Activated CD4-positive, CD25-positive, alpha-beta regulatory T cell treated with anti-CD3 and anti-CD28 coated beads, Interleukin-2, amount 50 U/mL, for 16 hours (primary cell): ENCODE results near the gene RDX.
"Not testable (repeated sequence)": the region's sequence is repeated elsewhere in the genome, so short reads cannot be mapped to it uniquely, and the experiment has no call there.

Experiments used
- DNase-seq: peaks from one replicate; pipeline ENCODE4 v3.0.0-alpha.2; 2020; ENCODE audit warnings: low read depth, low spot score

Gene RDX

DNA sequence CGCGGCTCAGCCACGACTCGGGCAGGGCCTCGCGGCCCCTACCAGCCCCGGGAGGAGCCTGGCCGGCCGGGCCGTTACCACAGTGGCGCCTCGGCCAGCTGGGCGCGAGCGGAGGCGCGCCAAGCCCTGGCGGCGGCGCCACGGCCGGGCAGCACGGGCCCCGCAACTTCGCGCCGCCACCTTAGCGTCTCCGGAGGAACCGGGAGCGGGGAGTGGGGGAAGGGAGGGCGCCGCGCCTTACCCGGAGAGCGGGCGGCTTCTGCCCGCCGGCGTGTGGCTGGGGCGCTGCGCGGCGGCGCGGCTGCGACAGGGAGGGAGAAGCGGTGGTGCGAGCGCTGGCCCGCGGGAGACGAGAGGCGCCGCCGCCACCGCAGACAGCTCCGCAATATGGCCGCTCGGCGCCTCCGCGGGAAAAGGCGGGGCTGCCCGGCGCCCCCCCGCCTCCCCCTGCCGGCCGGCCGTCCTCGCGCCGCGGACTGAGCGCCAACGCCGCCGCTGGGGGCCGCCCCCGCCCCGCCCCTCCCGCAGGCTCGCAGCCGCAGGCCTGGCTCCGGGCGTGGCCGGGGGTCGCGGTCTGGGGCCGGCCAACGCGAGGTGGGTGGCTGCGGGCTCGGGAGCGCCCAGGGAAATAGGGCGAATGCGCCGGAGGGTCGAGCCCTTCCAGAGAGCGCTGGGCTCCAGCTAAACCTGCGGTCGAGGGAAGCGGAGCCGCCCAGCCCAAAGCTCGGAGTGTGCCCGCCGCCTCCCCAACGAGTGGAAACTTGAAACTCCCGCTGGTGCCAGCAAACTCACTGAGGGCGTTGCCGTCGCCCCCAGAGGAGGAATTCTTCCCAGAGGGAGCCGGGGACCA lies at the start of gene RDX:
RDX (minus strand) TSS at position 389 of the 850 bp plus-strand sequence. CDS start 16,922 bp downstream, outside the sequence.
- no peak for DNase-seq

GRCh38 chr11:110345743-110346142 lies 49.3 kb upstream of the RDX start:
- no peak for DNase-seq

DNA sequence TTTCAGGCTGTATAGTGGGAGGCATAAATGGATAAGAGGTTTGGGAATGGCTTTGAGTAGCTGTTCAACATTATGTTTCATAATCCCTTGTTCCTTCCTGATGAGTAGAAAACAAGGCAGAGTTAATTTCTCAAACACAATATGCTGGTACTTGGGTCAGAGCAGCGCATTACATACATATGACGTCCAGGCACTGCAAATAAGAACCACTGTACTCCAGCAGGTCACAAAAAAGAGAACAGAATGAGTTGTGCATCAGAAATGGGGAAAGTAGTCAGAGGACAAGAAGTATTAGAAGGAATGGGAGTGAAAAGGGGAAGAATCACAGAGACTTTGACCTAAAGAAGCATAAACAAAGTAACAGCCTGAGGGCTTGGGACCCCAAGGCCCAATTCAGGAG lies 44.0 kb upstream of the RDX start:
- no peak for DNase-seq

DNA sequence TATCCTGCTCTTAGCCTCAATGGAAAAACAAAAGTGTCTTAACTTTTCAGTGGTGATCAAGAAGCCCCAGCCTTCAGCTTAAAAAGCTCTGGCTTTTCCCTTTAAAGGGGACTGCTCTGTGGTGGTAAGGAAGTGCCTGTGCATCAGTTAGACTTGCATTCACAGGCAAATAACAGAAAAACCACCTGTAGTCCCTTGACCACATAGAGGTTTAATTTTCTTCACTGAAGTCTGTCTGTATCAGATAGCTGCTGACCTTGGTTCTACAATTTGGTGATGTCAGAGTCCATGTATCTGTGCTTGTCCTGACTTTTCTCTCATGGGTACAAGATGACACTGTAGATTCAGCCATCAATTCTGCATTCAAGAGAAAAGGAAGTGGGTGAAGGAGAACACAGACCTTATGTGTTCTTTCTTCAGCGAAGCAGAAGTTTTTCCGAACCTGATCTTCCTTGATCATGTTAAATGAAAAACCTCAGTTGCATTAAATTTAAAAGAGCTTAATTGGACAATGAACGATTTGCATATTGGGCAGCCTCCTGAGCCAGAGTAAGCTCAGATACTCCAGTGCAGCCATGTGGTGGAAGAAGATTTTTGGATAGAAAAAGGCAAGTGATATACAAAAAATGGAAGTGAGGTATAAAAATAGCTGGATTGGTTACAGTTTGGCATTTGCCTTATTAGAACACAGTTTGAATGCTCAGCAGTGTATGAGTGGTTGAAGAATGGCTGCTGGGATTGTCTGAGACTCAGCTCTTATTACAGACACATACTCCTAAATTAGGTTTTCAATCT lies 43.2 kb upstream of the RDX start:
- DNase-seq, result no peak

DNA sequence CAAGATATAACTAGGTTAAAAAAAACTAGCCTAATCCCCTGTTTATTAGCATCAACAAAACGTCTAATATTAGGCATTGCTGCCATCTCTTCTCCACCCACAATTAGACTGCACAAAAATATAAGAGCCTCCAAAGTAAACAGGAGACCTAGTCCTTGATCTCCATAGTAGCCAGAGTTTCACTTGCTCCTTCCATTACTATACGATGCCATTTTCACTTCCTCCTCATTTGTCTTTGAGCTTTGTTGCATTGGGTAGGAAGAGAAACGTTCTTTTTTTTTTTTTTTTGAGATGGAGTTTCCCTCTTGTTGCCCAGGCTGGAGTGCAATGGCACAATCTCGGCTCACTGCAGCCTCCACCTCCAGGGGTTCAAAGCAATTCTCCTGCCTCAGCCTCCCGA lies 42.3 kb upstream of the RDX start:
- no peak for DNase-seq

DNA sequence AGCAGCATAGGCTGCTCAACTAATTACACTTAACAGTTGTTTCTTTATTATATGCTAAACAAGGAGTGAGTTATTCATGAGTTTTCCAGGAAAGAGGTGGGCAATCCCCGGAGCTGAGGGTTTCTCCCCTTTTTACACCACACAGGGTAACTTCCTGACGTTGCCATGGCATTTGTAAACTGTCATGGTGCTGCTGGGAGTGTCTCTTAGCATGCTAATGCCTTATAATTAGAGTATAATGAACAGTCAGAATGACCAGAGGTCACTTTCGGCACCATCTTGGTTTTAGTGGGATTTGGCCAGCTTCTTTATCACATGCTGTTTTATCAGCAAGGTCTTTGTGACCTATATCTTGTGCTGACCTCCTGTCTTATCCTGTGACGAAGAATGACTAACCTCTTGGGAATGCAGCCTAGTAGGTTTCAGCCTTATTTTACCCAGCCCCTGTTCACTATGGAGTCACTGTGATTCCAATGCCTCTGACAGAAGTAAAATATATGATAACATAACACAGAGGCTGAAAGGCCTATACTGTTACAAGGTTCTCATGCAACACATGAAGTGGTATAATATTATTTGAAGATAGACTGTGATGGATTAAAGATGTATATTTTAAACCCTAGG lies 41.3 kb upstream of the RDX start:
- DNase-seq, result no peak

GRCh38 chr11:110336054-110336453 lies 39.6 kb upstream of the RDX start:
- DNase-seq, result no peak

DNA sequence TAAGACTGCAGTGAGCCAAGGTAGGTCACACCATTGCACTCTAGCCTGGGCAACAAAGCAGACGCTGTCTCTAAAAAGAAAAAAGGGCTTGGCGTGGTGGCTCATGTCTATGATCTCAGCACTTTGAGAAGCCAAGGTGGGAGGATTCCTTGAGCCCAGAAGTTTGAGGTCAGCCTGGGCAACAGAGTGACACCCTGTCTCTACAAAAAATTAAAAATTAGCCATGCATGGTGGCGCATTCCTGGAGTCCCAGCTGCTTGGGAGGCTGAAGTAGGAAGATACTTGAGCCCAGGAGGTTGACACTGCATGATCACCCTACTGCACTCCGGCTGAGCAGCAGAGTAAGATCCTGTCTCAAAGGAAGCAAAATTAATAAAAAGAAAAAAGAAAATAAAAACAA lies 38.9 kb upstream of the RDX start:
- no peak for DNase-seq

- no peak for DNase-seq
These were observed 35.2 kb upstream of the RDX start for GRCh38 chr11:110331626-110332025.

DNA sequence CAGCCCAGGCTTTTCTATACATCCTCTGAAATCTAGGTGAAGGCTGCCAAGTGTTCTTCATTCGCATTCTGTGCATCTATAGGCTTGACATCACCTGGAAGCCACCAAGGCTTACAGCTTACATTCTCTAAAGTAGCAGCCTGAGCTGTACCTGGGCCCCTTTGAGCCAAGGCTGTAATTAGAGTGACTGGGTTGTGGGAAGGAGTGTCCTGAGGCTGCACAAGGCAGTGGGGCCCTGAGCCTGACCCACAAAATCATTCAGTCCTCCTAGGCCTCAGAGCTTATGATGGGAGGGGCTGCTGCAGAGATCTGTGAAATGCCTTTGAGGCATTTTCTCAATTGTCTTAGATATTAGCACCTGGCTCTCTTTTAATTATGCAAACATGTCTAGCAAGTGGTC lies 33.0 kb upstream of the RDX start:
- no peak for DNase-seq

- DNase-seq, result no peak
These were observed 31.1 kb upstream of the RDX start for GRCh38 chr11:110327508-110327907.

DNA sequence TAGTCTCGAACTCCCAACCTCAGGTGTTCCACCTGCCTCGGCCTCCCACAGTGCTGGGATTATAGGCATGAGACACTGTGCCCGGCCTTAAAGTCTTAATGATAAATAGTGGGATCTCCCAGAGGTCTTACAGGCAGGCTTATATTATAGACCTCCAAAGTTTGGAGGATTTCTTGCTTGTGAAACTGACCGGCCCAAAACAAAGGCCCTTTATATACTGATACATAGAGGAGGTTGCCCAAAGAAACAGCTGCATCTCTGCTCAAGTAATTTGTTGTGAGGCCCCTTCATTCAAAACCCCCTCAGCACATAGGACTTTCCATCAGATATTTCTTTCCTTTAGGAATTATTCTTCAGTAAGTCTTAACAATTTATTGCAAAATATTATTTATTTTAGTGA lies 27.4 kb upstream of the RDX start:
- DNase-seq, result no peak

DNA sequence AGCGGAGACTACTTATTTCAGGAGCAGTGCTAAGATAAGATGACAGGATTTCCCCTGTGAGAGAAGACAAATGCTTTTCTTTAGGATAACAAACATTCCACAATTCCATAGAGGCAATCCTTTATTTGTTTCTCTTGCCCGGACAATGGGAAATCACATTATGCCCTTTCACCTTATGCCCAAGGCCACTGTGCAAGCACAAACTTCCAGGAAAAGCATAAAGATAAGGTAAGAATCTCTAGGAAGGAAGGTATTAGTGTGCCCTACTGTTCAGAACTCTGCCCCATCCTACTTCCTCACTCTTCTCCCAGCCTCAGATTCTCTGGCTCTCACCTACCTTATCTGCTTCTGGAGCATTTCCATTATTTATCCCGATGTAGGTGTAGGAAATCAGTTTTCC lies 23.1 kb upstream of the RDX start:
- no peak for DNase-seq

DNA sequence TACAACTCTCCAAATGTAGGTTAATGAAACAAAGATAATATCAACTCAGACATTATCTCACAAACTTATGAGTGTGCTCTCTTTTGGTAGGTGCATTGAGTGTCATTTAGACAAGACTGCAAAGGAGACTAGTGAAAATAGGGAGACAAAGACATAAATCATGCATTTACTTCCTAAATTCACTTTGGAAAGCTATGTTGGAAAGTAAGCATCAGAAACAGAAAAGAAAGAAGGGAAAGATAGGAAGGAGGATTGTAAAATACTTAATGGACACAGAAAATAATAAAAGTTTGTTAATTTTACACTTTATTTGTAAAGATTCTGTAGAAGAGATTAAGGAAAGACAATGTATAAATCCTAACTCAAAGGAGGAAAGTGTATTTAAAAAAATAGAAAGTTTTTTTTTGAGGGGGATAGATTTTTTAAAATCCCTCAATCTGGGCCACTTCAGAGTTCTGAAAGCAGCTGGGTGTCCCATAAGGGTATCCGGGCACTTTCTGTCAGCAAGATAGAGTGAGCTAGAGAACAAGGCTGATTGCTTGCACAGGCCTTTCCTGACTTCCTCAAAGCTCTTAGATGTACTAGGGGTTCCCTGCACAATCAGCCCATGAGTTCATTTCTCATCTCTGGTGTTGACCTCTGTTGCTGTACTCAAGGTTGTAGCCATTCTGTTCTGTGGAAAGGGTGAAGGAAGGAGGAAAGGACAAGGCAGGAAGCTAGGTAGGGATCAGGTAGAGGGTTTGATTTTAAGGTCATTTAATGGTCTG lies 22.4 kb upstream of the RDX start:
- no peak for DNase-seq

- DNase-seq, result no peak
These were observed 21.1 kb upstream of the RDX start for GRCh38 chr11:110317516-110317932.

- no peak for DNase-seq
These were observed 18.1 kb upstream of the RDX start for GRCh38 chr11:110314366-110315095.

DNA sequence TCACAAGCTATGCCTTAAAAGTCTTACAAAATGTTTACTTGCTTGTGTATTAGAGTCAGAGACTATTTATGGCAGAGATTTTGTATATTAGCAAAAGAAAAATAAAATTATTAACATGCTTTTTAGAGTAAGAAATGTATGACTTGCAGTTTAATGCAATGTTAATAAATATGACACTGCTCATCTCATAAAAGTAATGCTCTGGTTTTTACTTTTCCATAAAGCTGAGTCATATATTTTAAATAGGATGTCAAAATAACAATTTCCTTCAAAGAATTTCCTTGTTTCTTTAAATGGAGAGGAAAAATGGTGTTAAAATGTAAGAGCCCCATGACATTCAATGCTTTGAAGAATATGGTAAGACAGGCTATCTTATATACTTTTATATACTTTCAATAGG lies 16.3 kb upstream of the RDX start:
- DNase-seq, result no peak

DNA sequence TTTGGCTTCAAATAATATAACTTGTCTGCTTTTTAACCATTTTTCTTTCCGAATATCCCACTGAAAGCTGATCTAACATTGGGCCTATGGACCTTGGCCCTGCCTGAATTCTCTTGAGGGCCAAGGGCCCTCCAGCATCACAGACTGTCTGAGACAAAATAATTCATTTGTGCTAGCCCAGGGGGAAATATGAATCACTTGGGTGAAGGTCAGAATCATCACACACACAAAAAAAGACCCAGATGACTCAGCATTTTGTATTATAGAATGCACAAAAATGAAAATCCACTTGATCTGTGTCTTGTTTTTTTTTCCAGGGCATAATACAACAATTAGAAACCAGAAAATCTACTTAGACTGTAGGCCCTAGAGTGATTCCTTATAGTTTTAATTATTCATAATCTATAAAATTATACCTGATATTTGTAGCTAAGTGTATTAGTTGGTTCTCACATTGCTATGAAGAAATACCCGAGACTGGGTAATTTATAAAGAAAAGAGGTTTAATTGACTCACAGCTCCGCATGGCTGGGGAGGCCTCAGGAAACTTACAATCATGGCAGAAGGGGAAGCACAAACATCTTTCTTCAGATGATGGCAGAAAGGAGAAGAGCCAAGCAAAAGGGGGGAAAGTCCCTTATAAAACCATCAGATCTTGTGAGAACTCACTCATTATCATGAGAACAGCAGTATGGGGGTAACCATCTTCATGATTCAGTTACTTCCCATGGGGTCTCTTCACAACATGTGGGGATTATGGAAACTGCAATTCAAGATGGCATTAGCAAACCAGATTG lies 15.6 kb upstream of the RDX start:
- DNase-seq, result no peak

GRCh38 chr11:110308071-110308470 lies 11.7 kb upstream of the RDX start:
- no peak for DNase-seq

DNA sequence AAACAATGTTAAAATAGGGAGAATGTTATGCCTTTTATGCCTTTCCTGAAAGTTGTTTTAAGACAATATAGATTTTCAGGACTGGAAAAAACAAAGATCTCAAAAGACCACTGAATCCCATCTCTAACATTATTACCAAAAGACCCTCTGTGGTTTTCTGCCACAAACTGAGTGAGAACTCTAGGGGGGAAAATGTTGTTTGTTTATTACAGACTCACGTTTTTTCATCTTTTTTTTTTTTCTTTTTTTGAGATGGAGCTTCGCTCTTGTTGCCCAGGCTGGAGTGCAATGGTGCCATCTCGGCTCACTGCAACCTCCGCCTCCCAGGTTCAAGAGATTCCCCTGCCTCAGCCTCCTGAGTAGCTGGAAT lies 9.6 kb upstream of the RDX start:
- DNase-seq, result not testable (repeated sequence)
